SK-N-SH (cell line): ENCODE results near the gene ABCA4.

Source experiments
- EZH2phosphoT487 ChIP-seq: fragments of 200-600 bp; sonication (generic); IDR thresholded peaks from 2 replicates; pipeline ENCODE4 v1.6.1; 2017; ENCODE audit warnings: low read depth, mixed run types, mild to moderate bottlenecking, antibody characterized with exemption, moderate library complexity, borderline replicate concordance
- SIN3A ChIP-seq: IDR thresholded peaks from 2 replicates; pipeline ENCODE4 v1.6.1; 2012; ENCODE audit warnings: low read depth, mild to moderate bottlenecking, low read length, moderate library complexity, borderline replicate concordance
- TF ChIP-seq, protein P1 (sequence below): IDR thresholded peaks from 2 replicates; pipeline ENCODE4 v1.6.1; 2012; ENCODE audit warnings: mild to moderate bottlenecking, low read depth, low read length, moderate library complexity

DNA sequence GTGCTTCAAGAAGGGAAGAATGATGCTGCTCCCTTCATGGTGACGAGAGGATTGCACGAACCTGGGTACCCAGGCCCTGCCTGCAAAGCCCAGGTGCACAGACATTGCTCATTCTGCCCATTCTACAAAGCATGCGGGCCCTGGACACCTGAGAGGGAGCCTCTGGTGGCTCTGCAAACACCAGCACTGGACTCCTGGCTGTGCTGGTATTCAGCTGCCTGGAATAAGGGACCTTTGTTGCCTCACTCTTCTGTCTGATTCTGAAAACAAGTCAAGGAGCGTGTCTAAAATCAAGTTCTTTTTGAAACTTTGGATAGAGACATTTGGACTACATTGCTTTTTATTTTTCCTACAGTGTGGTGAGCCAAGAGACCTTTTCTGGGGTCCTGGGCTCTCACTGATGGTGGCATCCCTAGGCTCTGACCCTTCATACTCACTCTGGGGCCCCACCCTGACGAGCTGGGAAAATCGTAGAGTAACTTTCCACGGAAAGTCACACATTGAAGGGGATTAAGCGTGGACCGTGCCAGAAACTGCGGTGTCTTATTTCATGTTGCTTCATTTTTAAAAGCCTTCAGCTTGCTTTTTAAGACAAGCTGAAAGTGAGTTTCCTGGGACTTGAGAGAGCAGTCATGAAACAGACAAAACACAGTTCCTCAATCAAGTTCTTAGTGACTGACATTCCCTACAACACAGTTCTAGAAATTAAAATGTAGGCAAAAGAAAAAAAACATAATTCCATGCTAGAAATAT lies 24.0 kb downstream of the ABCA4 start:
- TF ChIP-seq, protein P1, sequence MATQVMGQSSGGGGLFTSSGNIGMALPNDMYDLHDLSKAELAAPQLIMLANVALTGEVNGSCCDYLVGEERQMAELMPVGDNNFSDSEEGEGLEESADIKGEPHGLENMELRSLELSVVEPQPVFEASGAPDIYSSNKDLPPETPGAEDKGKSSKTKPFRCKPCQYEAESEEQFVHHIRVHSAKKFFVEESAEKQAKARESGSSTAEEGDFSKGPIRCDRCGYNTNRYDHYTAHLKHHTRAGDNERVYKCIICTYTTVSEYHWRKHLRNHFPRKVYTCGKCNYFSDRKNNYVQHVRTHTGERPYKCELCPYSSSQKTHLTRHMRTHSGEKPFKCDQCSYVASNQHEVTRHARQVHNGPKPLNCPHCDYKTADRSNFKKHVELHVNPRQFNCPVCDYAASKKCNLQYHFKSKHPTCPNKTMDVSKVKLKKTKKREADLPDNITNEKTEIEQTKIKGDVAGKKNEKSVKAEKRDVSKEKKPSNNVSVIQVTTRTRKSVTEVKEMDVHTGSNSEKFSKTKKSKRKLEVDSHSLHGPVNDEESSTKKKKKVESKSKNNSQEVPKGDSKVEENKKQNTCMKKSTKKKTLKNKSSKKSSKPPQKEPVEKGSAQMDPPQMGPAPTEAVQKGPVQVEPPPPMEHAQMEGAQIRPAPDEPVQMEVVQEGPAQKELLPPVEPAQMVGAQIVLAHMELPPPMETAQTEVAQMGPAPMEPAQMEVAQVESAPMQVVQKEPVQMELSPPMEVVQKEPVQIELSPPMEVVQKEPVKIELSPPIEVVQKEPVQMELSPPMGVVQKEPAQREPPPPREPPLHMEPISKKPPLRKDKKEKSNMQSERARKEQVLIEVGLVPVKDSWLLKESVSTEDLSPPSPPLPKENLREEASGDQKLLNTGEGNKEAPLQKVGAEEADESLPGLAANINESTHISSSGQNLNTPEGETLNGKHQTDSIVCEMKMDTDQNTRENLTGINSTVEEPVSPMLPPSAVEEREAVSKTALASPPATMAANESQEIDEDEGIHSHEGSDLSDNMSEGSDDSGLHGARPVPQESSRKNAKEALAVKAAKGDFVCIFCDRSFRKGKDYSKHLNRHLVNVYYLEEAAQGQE: no peak
- TF ChIP-seq EZH2phosphoT487: no peak
- no peak for TF ChIP-seq SIN3A
